Measurements from ENCODE around the gene CCDC148. TPM values are rescaled to one million over a fixed set of nuclear protein-coding genes. Genes with fewer than 3 reads are reported as not detected.

Gene CCDC148
- total and polyA plus RNA-seq, 2 donors (not counting 3 experiments of a cell fraction or from before 2014, with no cell fraction given), result 0.04 to 0.69 TPM

GRCh38 chr2:158504088-158504487, 47.5 kb upstream of the CCDC148 start:
- Histone ChIP-seq H2AFZ (ENCODE audit: low read depth, low read length) (no peak overlapping the region), H3K4me3 (replicated peaks in 1 of 3; ENCODE audit: insufficient read depth in 1 of 3, low read depth in 1 of 3, low read length in 3 of 3) (no peak overlapping the region), H3K4me1 (ENCODE audit: control insufficient read depth, extremely low read depth, insufficient read depth, low read length) (no peaks in the 10 kb centered on the region), H3K9ac (replicated peaks; ENCODE audit: extremely low read depth, insufficient read depth, low read length) (no peak overlapping the region), H3K27me3 (ENCODE audit: control insufficient read depth in 2 of 2, insufficient read depth in 2 of 2, low read length in 2 of 2) (no peaks in the 10 kb centered on the region), H3K4me2 (ENCODE audit: insufficient read depth, low read length) (no peak overlapping the region), H3K27ac (ENCODE audit: insufficient read depth, low read depth, low read length) (no peak overlapping the region), H3K36me3 (ENCODE audit: control insufficient read depth in 2 of 2, extremely low read depth in 1 of 2, insufficient read depth in 2 of 2, low read length in 2 of 2) (no peaks in the 10 kb centered on the region), H3K79me2 (ENCODE audit: control insufficient read depth, insufficient read depth, low read length) (peaks cover 28% of the 10 kb centered on the region), H4K20me1 (replicated peaks; ENCODE audit: control insufficient read depth, extremely low read depth, insufficient read depth, low read length) (peaks cover 2% of the 10 kb centered on the region), H3K9me1 (replicated peaks; ENCODE audit: control insufficient read depth, extremely low read depth, insufficient read depth, low read length) (no peaks in the 10 kb centered on the region), H3K9me3 (replicated peaks; ENCODE audit: control insufficient read depth, insufficient read depth, low read length) (no peaks in the 10 kb centered on the region)
- BruUV-seq (replicated peaks), result no TSS peak
- ChIA-PET POLR2A (no interaction called here), CTCF (no interaction called here)
- no peak for FAIRE-seq
- no peak for DNase-seq (ENCODE audit: low read depth, low spot score)
- intact Hi-C loops (cut with micrococcal nuclease), result no loop called here
- dilution Hi-C loops (cut with MboI; ENCODE audit: extremely low pct_ligation_motif_present, low sequenced_read_pairs), result no loop called here
- TF ChIP-seq JUN (IDR thresholded peaks at IDR 0.05; ENCODE audit: borderline replicate concordance, insufficient read depth, insufficient read length, low read depth) (no peak), POLR2A (IDR thresholded peaks at IDR 0.05; ENCODE audit: low read depth, low read length) (no peak), EZH2 (IDR thresholded peaks at IDR 0.05; ENCODE audit: borderline replicate concordance, low read depth, low read length, severe bottlenecking) (no peak), MYC (IDR thresholded peaks at IDR 0.05; ENCODE audit: low read depth, low read length) (no peak), POLR2AphosphoS5 (IDR thresholded peaks at IDR 0.05; ENCODE audit: insufficient read depth, low read depth, low read length) (no peak), FOS (IDR thresholded peaks at IDR 0.05; ENCODE audit: borderline replicate concordance, insufficient read depth, low read length) (no peak), MAX (IDR thresholded peaks at IDR 0.05; ENCODE audit: insufficient read depth, insufficient read length) (no peak), GATA2 (IDR thresholded peaks at IDR 0.05; ENCODE audit: insufficient read depth, insufficient read length, low read depth, low read length) (no peak), CTCF (IDR thresholded peaks at IDR 0.05; ENCODE audit: extremely low read depth in 1 of 2, insufficient read depth in 1 of 2, low read depth in 1 of 2, low read length in 2 of 2) (no peak)

All from endothelial cell of umbilical vein (primary cell).